Measurements from ENCODE around the gene TELO2.

DNA sequence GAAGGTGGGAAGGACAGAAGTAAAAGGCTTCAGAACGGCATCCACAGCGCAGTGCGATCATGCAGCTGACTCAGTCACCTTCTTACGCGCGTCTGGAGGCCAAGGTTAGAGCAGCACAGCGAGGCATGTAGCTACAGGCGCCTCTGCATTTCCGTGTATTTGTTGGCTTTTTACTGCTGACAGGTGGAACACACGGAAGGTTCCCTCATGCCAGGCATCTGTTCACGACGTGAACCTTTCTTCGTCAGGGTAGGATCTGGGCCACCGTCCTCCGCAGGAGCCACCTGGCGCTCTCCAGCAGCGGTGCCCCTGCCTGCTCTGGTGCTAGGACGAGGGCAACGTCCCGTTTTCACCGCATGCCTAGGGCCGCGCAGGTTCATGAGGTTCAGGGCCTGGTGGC, 55.6 kb downstream of the TELO2 start:
- TF ChIP-seq, protein P1, sequence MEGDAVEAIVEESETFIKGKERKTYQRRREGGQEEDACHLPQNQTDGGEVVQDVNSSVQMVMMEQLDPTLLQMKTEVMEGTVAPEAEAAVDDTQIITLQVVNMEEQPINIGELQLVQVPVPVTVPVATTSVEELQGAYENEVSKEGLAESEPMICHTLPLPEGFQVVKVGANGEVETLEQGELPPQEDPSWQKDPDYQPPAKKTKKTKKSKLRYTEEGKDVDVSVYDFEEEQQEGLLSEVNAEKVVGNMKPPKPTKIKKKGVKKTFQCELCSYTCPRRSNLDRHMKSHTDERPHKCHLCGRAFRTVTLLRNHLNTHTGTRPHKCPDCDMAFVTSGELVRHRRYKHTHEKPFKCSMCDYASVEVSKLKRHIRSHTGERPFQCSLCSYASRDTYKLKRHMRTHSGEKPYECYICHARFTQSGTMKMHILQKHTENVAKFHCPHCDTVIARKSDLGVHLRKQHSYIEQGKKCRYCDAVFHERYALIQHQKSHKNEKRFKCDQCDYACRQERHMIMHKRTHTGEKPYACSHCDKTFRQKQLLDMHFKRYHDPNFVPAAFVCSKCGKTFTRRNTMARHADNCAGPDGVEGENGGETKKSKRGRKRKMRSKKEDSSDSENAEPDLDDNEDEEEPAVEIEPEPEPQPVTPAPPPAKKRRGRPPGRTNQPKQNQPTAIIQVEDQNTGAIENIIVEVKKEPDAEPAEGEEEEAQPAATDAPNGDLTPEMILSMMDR (IDR thresholded peaks at IDR 0.05): no peak
- TF ChIP-seq POLR2A (IDR thresholded peaks at IDR 0.05): no peak
